Measurements from ENCODE around the gene APEH. TPM values are rescaled to one million over a fixed set of nuclear protein-coding genes. Genes with fewer than 3 reads are reported as not detected.
A peak's percentile ranks its signal among the peaks of the same experiment; 100 is the strongest.

The APEH gene
- total RNA-seq, 1 donor from 2014 or later: 92.1 TPM

GRCh38 chr3:49712631-49713317 lies 38.6 kb downstream of the APEH start:
- no peak for DNase-seq (ENCODE audit: low read depth in 2 of 2)

GRCh38 chr3:49713336-49714105 lies 39.4 kb downstream of the APEH start:
- no peak for DNase-seq (ENCODE audit: low read depth in 2 of 2)

DNA sequence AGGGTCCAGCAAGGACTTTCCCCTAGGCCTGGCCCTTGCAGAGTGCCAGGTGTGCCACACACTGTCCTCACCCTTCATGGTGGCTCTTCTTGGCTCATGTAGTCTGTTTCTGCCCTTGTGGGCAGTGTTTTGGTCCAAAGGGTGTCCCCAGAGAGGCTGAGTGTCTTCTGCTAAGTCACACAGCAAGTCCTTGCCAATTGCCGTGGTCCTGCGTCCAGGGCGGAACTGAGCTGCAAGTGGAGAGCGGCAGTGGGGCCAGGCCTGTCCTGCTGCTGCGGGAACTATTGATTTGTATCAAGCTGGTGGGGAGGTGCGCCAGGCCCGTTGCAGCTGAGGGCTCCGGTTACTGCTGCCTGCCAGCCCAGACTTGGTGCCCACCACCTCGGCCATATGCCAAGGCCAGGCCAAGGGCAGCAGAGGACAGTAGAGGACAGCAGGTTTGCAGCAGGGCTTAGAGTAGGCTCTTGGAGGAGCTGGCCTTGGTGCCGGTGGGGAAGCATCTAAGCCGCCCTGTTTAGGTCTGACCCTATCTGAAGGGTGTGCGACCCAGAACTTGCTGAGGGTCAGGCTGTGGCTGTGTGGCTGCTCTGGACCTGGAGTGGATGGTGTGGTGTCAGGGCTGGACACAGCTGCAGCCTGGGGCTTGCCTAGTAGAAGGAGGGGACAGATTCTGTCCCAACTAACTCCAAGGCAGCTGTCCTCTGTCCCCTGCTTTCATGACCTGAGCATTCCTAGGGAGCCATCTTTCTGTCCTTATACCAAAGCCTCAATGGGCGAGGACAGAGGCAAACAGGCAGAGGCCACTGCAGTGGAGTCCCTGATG lies 40.8 kb downstream of the APEH start:
- no peak for DNase-seq (ENCODE audit: low read depth in 2 of 2)

GRCh38 chr3:49715611-49716121 lies 41.5 kb downstream of the APEH start:
- no peak for DNase-seq (ENCODE audit: low read depth in 2 of 2)

GRCh38 chr3:49716169-49716568 lies 42.0 kb downstream of the APEH start:
- DNase-seq (ENCODE audit: low read depth in 2 of 2): no peak

DNA sequence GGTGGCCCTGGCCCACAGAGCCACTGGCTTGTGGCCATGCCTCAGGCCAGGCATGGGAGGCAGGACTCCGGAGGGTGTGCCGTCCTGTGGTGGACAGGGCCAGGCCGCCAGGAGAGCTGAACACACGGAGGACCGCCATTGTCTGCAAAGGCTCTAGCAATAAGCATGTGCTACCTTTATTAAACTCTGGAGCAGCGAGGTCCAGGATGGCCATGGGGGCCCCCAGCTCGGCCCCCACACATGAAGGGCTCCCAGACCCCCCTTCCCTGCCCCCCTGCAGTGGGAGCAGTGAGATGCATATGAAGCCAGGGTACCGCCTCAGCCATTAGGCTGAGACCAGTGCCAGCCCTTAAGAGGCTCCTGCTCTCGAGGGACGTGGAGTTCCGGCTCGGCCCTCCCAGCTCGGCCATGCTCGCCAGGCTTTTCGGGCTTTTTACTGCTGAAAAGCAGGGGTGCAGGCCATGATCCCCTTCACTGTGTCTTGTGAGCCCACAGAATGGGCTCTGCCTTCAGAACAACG lies 42.6 kb downstream of the APEH start:
- no peak for DNase-seq (ENCODE audit: low read depth in 2 of 2)

DNA sequence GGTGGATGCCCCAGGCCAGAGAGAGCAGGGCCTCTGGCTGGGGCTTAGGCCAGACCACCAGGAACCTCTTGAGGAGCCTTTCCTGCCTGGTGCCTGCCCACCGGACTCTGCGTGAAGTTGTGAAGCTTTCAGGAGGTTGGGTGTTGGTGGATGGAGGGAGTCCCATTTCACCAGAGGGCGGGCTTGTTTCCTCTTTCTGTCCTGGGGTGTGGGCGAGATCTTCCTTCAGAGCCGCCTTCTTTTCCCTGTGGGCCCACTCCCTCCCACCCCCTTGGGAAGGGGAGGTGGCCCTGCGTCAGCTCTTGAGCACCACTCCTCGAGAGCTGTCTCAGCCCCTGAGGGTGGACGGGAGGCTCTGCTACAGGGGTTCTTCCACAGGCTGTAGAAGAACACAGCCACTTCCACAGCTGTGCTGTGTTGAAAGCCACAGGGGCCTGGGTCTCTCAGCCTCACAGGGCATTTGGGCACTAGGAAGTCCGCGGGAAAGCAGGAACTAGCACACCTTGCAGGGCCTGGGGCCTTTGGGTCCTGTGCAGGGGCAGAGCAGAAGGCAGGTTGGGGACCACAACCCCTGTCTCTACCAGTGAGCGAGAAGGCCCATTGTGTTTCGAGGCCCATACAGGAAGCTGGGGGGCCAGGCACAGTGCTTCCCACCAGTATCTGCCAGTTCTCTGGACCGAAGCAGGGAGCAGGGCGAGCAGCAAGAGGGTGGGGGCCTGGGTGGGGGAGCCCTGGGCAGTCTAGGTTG lies 43.2 kb downstream of the APEH start:
- no peak for DNase-seq (ENCODE audit: low read depth in 2 of 2)

- peak in 1 of 2 donors; percentile 20 for DNase-seq (ENCODE audit: low read depth in 2 of 2)
Measured at GRCh38 chr3:49717959-49718857, 44.1 kb downstream of the APEH start.

- DNase-seq (ENCODE audit: low read depth in 2 of 2): peak; percentile 27 to 28
Measured at GRCh38 chr3:49718858-49719213, 44.7 kb downstream of the APEH start.

GRCh38 chr3:49719214-49719884 lies 45.2 kb downstream of the APEH start, which contains the start of gene AMIGO3:
Gene AMIGO3 (minus strand): TSS chr3:49719684. CDS start chr3:49719465, 219 bp downstream.
- DNase-seq (ENCODE audit: low read depth in 2 of 2): peak; percentile 88 to 91

GRCh38 chr3:49720855-49721595 lies 46.9 kb downstream of the APEH start:
- no peak for DNase-seq (ENCODE audit: low read depth in 2 of 2)

DNA sequence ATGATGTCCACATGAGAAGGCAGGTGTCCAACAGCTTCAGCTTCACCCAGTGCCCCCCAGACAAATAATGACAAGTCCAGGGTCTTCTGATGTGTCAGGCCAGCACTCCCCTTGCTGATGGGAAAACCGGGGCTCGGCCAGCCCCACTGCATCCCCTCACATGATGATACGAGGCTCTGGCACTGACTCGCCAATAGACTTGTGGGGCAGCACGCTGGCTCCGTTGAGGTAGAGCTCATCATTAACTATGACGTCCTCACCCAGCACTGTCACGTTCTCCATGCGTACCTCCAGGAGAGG lies 47.4 kb downstream of the APEH start:
- DNase-seq (ENCODE audit: low read depth in 2 of 2): no peak

GRCh38 chr3:49721896-49722781 lies 48.0 kb downstream of the APEH start:
- no peak for DNase-seq (ENCODE audit: low read depth in 2 of 2)

GRCh38 chr3:49722896-49723295 lies 48.7 kb downstream of the APEH start:
- DNase-seq (ENCODE audit: low read depth in 2 of 2): no peak

DNA sequence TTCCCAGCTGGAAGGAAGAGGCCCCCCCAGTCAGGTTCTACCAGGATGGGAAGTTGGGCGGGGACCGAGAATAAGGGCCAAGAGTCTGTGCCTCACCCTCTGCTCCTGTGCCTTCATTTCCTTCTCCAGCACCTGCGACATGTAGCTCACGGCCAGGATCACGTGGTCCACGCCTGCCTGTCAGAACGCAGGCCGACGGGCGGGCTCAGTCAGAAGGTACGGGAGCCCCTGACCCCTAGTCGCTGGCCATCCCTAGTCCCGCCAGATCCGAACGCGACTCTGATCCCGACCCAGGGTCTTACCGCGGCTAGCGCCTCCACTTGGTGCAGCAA lies 49.1 kb downstream of the APEH start:
- DNase-seq (ENCODE audit: low read depth in 2 of 2): peak; percentile 56 to 71

- DNase-seq (ENCODE audit: low read depth in 2 of 2): peak; percentile 98 to 99
Measured at GRCh38 chr3:49723628-49724551, 49.7 kb downstream of the APEH start, which contains the start of gene GMPPB. Gene GMPPB (minus strand): TSS chr3:49723951. CDS start chr3:49723726, 225 bp downstream.

DNA sequence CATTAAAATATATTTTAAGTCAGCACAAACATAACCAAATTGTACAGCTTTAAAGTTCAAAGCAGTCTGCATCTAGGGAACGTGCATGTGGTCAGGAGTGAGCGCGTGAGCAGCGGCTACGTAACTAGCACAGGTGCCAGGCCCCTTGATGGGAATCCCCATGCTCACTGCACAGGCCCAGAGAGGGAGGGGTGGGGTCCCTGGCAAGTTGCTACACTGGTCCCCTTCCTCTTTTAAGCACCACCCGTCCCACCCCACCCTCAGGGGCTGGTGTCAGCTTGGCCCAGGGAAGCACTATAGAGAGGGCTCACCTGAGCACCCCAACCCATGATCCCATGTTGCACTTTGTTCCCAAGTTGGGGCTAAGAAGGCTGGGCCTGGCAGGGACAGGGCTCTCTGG lies 50.4 kb downstream of the APEH start:
- peak; percentile 27 to 56 for DNase-seq (ENCODE audit: low read depth in 2 of 2)
